Inflammatory macrophage treated with lipopolysaccharide for 1 hour (primary cell): ENCODE measurements around the gene NGEF.
A peak's percentile ranks its signal among the peaks of the same experiment; 100 is the strongest.
"Not testable (repeated sequence)": the region's sequence is repeated elsewhere in the genome, so short reads cannot be mapped to it uniquely, and the experiment has no call there.

ENCODE experiments used
- DNase-seq, 2 donors: peaks; one replicate each; pipeline ENCODE4 v3.0.0-alpha.2; 2020 to 2022

NGEF gene

GRCh38 chr2:233022561-233022960 is 9.5 kb upstream of the NGEF start:
- DNase-seq = no peak

DNA sequence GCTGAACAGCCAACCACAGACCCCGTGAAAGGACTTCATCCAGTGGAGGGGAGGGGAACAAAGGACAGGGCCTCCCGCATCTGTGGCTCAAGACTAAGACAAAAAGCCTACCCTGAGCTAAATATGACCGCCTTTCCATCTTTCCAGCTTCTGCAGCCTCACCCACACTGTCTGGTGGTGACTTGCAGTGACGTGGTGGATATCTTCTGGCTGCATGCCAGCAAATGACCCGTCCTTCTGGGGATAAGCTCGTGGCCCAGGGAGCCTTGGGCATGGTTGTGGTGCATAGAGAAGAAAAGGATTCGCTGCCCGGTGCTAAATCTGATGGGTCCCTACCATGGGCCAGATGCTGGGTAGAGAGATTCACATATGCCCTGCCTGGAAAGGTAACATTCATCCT is 8.7 kb upstream of the NGEF start:
- DNase-seq = no peak

DNA sequence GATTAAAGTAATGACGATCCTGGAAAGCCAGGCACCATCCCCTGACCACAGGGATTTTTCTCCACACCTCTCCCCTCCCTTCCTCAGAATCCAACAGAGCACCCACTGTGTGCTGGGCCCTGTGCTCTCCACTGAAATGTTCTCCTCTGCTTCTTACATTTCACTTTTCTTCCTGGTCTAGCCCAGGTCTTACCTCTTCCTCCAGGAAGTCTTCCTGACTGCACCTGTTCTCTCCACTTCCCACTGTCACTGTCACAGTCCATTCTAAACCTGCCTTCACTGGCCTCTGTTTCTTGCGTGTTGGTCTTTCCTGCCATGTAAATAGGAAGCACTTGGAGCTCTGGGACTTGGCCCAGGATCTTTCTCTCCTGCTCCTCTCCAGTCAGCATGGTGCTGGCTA is 7.4 kb upstream of the NGEF start:
- DNase-seq = no peak

GRCh38 chr2:233019610-233020009 is 6.6 kb upstream of the NGEF start:
- not testable (repeated sequence) for DNase-seq

GRCh38 chr2:233017947-233018346 is 4.9 kb upstream of the NGEF start:
- DNase-seq = no peak

- DNase-seq = no peak
Measured at GRCh38 chr2:233015019-233015645, 2.1 kb upstream of the NGEF start.

DNA sequence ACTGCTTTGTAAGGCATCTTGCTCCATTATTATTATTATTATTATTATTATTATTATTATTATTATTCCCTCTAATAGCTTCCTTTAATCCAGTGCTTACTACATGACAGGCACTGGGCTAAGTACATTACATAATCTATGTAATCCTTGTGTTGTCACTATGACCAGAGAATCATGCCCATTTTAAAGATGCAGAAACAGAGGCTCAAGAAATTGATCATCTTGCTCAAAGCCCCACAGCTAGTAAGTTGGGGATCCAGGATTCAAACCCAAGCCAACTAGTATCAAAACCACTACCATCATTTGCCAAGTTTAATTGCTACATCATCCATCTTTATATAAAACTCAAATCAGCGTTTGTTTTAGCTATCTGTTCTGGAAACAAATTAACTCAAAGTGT is 594 bp upstream of the NGEF start:
- no peak for DNase-seq

DNA sequence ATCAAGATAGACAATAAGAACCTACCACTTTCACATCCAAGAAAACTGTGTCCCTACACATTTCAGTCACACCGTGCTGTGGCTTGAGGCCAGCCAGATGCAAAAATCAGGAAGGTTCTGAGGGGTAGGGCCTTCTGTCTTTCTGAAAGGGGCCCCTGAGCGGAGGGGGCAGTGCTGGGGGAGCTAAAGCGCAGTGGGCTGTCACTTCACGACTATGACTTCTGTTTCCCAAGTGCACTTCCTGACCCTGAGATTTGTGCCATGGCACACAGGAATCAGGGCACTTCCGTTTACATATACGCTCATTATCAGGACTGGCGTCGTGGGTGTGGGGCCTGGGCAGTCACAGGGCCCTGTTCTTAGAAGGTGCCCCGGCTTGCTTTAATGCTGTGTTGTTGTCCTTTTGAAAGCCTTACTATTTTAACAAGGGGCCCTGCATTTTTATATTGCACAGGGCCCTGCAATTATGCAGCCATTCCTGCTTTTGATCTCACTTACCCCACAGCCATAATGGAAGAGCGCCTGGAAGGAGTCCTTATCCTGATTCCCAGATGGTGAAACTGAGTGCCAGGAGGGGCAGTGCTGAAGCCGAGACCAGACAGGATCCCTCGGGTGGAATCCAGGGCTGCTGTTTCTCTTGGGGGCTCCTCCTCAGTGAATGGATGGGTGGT is 620 bp downstream of the NGEF start:
- peak; percentile 14 to 57 for DNase-seq

DNA sequence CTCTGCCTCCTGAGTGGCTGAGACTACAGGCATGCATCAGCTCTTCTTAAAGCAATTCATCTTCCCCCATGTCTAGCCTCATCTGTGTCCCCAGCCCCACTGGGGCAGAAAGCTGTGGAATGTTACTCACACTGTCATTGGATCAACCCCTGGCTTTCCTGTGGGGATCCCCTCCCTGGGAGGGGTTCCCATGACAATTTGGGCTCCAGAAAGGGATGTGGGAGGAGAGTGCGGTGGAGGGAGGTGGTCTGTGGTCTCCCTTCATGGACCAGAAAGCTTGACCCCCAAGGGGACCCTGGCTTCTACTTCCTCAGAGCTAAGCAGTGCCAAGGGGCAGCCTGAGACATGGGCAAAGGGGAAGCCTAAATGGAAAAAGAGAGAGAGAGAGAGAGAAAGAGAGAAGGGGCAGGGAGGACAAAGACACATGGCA is 1.3 kb downstream of the NGEF start:
- DNase-seq = peak in 1 of 2 donors; percentile 35

GRCh38 chr2:233011268-233011650 is 1.8 kb downstream of the NGEF start:
- no peak for DNase-seq

DNA sequence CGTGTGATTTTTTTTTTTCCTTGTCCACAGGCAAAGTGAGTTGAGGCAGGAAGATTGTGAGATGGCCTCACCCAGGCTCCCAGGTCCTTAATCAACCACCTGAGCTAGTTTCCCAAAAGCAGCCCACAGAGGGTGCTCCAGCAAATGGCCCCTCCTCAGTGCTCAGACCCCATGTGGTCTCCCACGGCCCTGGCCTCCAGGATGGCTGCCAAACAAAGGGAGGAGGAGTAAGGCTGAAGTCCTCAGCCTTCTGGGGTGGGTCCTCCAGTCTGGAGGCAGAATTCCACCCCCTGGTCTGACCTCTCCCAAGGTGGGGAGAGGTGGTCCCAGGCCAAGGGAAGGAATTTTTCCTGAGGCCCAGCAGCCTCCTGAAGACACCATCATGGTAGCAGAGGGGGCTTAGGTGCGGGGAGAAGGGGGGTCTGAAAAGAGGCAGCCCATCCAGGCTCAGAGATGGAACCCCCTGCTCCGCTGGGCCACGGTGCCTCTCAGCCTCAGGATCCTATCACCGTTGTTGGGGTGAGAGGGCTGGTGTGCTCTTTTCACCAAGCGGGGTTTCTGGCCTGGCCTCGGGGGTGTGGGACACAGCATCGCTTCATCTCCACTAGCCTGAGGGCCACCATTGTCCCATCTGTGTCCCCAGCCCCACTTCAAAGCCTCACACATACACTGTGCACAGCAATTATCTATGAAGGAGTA is 2.3 kb downstream of the NGEF start:
- DNase-seq = no peak

DNA sequence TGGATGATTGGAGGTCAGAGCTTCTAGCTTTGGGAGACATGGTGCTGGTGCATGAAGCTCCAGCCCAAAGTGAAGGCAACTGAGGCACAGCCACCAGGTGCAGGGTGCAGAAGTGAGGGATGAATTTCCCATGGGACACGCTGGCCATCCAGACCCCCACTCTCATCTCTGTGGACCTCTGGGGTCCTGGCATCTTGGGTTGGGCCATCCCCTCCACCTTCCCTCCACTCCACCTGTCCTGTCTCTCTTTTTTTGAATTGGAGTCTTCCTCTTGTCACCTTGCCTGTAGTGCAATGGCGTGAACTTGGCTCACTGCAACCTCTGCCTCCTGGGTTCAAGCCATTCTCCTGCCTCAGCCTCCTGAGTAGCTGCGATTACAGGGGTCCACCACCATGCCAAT is 3.4 kb downstream of the NGEF start:
- DNase-seq = no peak

GRCh38 chr2:233007739-233008138 is 5.3 kb downstream of the NGEF start:
- no peak for DNase-seq

- no peak for DNase-seq
Measured at GRCh38 chr2:233007270-233007669, 5.8 kb downstream of the NGEF start.

- DNase-seq = no peak
Measured at GRCh38 chr2:233006648-233007047, 6.4 kb downstream of the NGEF start.

- DNase-seq = no peak
Measured at GRCh38 chr2:233005096-233005495, 8.0 kb downstream of the NGEF start.

DNA sequence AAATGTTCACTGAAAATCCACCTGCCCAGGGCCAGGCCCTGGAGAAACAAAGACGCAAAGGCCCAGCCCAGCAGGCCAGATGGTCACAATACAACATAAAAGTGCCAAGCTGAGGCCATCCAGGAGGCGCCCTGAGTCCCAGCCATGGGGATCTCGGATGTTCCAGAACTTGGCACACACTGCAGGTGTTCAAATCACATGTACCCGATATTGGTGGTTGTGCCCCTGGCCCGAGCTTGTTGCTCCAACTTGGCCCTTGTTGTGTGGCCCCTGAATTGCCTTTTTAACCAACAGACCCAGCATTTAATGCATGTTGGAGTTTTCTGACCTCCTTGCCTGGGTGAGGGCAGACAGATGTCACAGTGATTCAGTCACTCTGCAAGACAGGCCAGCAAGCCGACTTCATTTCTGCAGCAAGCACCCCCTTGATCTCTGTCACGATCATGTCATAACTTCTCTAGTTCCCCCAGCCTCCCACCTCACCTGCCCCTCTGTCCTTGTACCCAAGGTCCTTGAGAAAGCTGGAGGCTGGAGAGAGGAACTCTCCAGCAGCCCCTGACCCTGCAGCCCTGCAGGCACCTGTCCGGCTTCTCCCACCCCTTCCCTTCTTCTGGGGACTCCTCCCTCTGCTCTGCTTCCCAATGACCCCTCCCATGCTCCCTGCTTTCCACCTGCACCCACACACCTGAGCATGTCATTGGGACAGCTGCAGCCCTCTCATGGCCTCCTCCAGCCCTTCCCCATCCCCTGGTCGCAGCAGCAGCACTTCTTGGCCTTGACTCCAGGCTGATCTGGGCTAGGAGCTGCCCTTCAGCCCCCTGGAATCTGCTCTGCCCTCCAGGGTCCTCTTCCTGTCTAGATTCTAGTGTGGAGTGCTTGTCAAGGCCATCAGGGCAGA is 9.1 kb downstream of the NGEF start:
- DNase-seq = no peak

- DNase-seq = no peak
Measured at GRCh38 chr2:233002829-233003657, 10.0 kb downstream of the NGEF start.

DNA sequence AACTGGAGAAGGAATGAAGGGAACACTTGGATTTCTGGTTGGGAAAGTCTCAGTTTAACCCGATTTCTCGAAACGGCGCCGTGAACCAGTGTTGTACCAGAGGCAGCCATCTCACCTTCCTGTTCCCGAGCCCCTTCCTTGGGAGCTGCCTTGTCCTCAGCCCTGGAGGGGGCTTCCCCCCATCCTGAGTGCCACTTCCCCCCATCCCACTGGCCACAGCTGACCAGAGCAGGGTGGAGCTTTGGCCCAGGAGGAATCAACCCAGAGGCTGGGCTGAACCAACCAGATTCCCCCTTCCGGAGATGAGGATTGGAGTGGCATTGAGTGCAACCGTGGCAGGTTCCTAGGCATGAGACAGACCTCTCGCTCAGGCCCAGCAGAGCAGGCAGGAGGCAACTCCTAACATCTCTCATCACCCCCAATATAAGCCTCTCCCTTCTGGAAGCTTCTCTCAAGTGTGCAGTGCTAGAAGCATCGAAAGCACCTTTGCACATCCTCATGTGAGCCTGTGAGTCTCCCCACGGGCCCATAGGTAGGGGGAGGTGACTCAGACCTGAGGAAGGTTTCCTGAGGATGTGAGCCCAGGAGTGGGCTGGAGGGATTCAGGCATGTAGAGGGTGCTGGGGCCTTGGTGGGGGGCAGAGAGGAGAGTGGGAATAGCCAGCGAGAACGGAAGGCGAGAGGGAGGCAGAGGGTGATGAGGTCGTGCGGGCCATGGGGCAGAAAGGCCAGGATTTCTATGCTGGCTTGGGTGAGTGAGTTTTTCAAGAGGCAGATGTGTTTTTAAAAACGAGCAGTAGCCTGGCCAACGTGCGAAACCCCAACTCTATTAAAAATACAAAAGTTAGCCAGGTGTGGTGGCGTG is 11.9 kb downstream of the NGEF start:
- no peak for DNase-seq

- DNase-seq = no peak
Measured at GRCh38 chr2:232999354-232999753, 13.7 kb downstream of the NGEF start.

- no peak for DNase-seq
Measured at GRCh38 chr2:232998666-232998985, 14.4 kb downstream of the NGEF start.
